Thyroid gland (tissue), 4 donors: ENCODE results near the gene SMCO2. TPM values are rescaled to one million over a fixed set of nuclear protein-coding genes. Genes with fewer than 3 reads are reported as not detected.

Source experiments
- DNase-seq, 2 donors: peaks; one replicate each; pipeline ENCODE4 v3.0.0-alpha.2; 2019
- H3K27ac ChIP-seq, 3 donors: fragments of 200-600 bp; sonication (generic); 1 replicate in 2 of 3; 2 replicates in 1 of 3; pipeline ENCODE4 v1.5.1; 2016 to 2019; ENCODE audit warnings: mild to moderate bottlenecking in 1 of 3, moderate library complexity in 1 of 3
- H3K27me3 ChIP-seq: fragments of 200-600 bp; sonication (generic); one replicate; pipeline ENCODE4 v1.5.1; 2019
- H3K36me3 ChIP-seq, 2 donors: fragments of 200-600 bp; sonication (generic); one replicate each; pipeline ENCODE4 v1.5.1; 2016 to 2019
- H3K4me1 ChIP-seq, 2 donors: fragments of 200-600 bp; sonication (generic); one replicate each; pipeline ENCODE4 v1.5.1; 2017 to 2019
- H3K4me3 ChIP-seq, 3 donors: fragments of 200-600 bp; sonication (generic); replicated peaks in 1 of 3; 1 replicate in 2 of 3; 2 replicates in 1 of 3; pipeline ENCODE4 v1.5.1; 2016; ENCODE audit warnings: mild to moderate bottlenecking in 1 of 3
- H3K9me3 ChIP-seq: fragments of 200-600 bp; sonication (generic); one replicate; pipeline ENCODE4 v1.5.1; 2017
- CTCF ChIP-seq, 6 experiments: fragments of 200-600 bp in 3 of 6; fragments of 450-650 bp in 3 of 6; sonication (generic) in 3 of 6; IDR thresholded peaks; one replicate each; pipeline ENCODE4 v1.5.1; 2016 to 2019; ENCODE audit warnings: antibody characterized with exemption in 6 of 6, mild to moderate bottlenecking in 2 of 6, inconsistent platforms in 1 of 6, moderate library complexity in 1 of 6
- POLR2A ChIP-seq, 2 donors: fragments of 450-650 bp; IDR thresholded peaks; one replicate each; pipeline ENCODE4 v1.6.1; 2017; ENCODE audit warnings: antibody characterized with exemption in 2 of 2, mild to moderate bottlenecking in 2 of 2, moderate library complexity in 1 of 2
- WGBS, 2 donors: methylation state at CpG; one replicate each; pipeline ENCODE4 v1.1.5; 2017; 5-methylcytosine and 5-hydroxymethylcytosine counted together
- intact Hi-C: fragments of 100-400 bp; cut with DNase I; formaldehyde crosslinking; loops from one replicate; pipeline ENCODE4 v1.15.1; 2023
- total RNA-seq, 4 donors: library from RNA; depleted of rRNA; stranded (reverse); fragments of >200 nt; gene quantifications; one replicate each; pipeline ENCODE4 v1.2.3, GENCODE V29; 2016

The SMCO2 gene
- total RNA-seq, 4 donors from 2014 or later = not detected

- no peak for TF ChIP-seq POLR2A (IDR thresholded peaks at IDR 0.05)
- no peak for TF ChIP-seq CTCF (IDR thresholded peaks at IDR 0.05)
- Histone ChIP-seq H3K36me3 (no peaks in the 10 kb centered on the region), H3K27ac (no peak overlapping the region), H3K9me3 (no peaks in the 10 kb centered on the region), H3K27me3 (no peaks in the 10 kb centered on the region), H3K4me1 (no peaks in the 10 kb centered on the region), H3K4me3 (no peak overlapping the region)
- WGBS, 2 donors = 86 to 90% methylated on average over 8 of the region's 8 CpGs
- intact Hi-C loops = no loop called here
- no peak for DNase-seq
These were observed 16.3 kb downstream of the SMCO2 start for GRCh38 chr12:27462851-27463250.

GRCh38 chr12:27463511-27464219 is 17.1 kb downstream of the SMCO2 start:
- H3K9me3 ChIP-seq = no peaks in the 10 kb centered on the region
- H3K4me1 ChIP-seq = no peaks in the 10 kb centered on the region
- DNase-seq = no peak
- no peaks in the 10 kb centered on the region for H3K27me3 ChIP-seq
- TF ChIP-seq POLR2A (IDR thresholded peaks at IDR 0.05) (no peak), CTCF (IDR thresholded peaks at IDR 0.05) (no peak)
- intact Hi-C loops = no loop called here
- H3K27ac ChIP-seq = no peak overlapping the region
- 72 to 81% methylated on average over 11 of the region's 11 CpGs for WGBS, 2 donors
- H3K4me3 ChIP-seq = no peak overlapping the region
- no peaks in the 10 kb centered on the region for H3K36me3 ChIP-seq

GRCh38 chr12:27464220-27464554 is 17.7 kb downstream of the SMCO2 start:
- Histone ChIP-seq H3K9me3 (no peaks in the 10 kb centered on the region), H3K4me1 (no peaks in the 10 kb centered on the region), H3K36me3 (no peaks in the 10 kb centered on the region), H3K27me3 (no peaks in the 10 kb centered on the region), H3K27ac (no peak overlapping the region), H3K4me3 (no peak overlapping the region)
- no peak for DNase-seq
- WGBS, 2 donors = 82 to 89% methylated on average over 5 of the region's 5 CpGs
- no peak for TF ChIP-seq POLR2A (IDR thresholded peaks at IDR 0.05)
- TF ChIP-seq CTCF (IDR thresholded peaks at IDR 0.05) = no peak
- intact Hi-C loops = no loop called here

- no peaks in the 10 kb centered on the region for H3K27me3 ChIP-seq
- intact Hi-C loops = no loop called here
- no peaks in the 10 kb centered on the region for H3K9me3 ChIP-seq
- no peak for DNase-seq
- H3K36me3 ChIP-seq = no peaks in the 10 kb centered on the region
- no peak overlapping the region for H3K27ac ChIP-seq
- no peaks in the 10 kb centered on the region for H3K4me1 ChIP-seq
- no peak overlapping the region for H3K4me3 ChIP-seq
- TF ChIP-seq POLR2A (IDR thresholded peaks at IDR 0.05) = no peak
- no peak for TF ChIP-seq CTCF (IDR thresholded peaks at IDR 0.05)
- WGBS, 2 donors = 69 to 72% methylated on average over 3 of the region's 3 CpGs
These were observed 21.1 kb downstream of the SMCO2 start for GRCh38 chr12:27467641-27468040.

- intact Hi-C loops = no loop called here
- Histone ChIP-seq H3K9me3 (no peaks in the 10 kb centered on the region), H3K4me3 (no peak overlapping the region), H3K27ac (no peak overlapping the region), H3K36me3 (no peaks in the 10 kb centered on the region), H3K27me3 (no peaks in the 10 kb centered on the region), H3K4me1 (no peaks in the 10 kb centered on the region)
- no peak for DNase-seq
- WGBS, 2 donors = 93 to 97% methylated on average over 2 of the region's 2 CpGs
- TF ChIP-seq POLR2A (IDR thresholded peaks at IDR 0.05) (no peak), CTCF (IDR thresholded peaks at IDR 0.05) (no peak)
These were observed 21.7 kb downstream of the SMCO2 start for GRCh38 chr12:27468241-27468640.
